ENCODE data around the gene SPAG17.

DNA sequence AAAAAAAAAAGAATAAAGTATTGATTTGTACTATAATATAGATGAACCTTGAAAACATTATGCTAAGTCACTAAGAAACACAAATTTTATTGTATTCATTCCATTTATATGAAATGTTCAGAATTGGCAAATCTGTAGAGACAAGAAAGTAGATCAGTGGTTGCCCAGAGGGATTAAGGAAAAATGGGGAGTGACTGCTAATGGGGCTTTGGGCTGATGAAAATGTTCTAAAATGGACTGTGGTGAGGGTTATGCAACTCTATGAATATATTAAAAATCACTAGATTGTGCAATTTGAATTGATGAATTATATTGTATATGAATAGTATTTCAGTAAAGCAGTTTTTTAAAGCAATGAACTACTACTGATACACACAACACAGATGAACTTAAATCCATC is 265.7 kb downstream of the SPAG17 start:
- TF ChIP-seq POLR2A (IDR thresholded peaks at IDR 0.05): no peak
- TF ChIP-seq, protein P1, sequence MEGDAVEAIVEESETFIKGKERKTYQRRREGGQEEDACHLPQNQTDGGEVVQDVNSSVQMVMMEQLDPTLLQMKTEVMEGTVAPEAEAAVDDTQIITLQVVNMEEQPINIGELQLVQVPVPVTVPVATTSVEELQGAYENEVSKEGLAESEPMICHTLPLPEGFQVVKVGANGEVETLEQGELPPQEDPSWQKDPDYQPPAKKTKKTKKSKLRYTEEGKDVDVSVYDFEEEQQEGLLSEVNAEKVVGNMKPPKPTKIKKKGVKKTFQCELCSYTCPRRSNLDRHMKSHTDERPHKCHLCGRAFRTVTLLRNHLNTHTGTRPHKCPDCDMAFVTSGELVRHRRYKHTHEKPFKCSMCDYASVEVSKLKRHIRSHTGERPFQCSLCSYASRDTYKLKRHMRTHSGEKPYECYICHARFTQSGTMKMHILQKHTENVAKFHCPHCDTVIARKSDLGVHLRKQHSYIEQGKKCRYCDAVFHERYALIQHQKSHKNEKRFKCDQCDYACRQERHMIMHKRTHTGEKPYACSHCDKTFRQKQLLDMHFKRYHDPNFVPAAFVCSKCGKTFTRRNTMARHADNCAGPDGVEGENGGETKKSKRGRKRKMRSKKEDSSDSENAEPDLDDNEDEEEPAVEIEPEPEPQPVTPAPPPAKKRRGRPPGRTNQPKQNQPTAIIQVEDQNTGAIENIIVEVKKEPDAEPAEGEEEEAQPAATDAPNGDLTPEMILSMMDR (IDR thresholded peaks at IDR 0.05): no peak

Data from Peyer's patch (tissue), 4 donors.